Gastrocnemius medialis (tissue), 4 donors: ENCODE results near the gene HS3ST4.

Experiments used
- POLR2A ChIP-seq, 2 donors: fragments of 450-650 bp; IDR thresholded peaks; one replicate each; pipeline ENCODE4 v1.6.1; 2017; ENCODE audit warnings: antibody characterized with exemption in 2 of 2, mild to moderate bottlenecking in 2 of 2, moderate library complexity in 2 of 2
- TF ChIP-seq, protein P1 (sequence below), 5 experiments: fragments of 450-650 bp in 3 of 5; fragments of 200-600 bp in 2 of 5; sonication (generic) in 2 of 5; IDR thresholded peaks in 4 of 5; conservative IDR thresholded peaks in 1 of 5; 1 replicate in 4 of 5; 2 replicates in 1 of 5; pipeline ENCODE4 v1.5.1; 2016 to 2019; ENCODE audit warnings: antibody characterized with exemption in 5 of 5, mild to moderate bottlenecking in 3 of 5, moderate library complexity in 3 of 5

GRCh38 chr16:25823891-25824290 lies 132.1 kb downstream of the HS3ST4 start:
- TF ChIP-seq, protein P1, sequence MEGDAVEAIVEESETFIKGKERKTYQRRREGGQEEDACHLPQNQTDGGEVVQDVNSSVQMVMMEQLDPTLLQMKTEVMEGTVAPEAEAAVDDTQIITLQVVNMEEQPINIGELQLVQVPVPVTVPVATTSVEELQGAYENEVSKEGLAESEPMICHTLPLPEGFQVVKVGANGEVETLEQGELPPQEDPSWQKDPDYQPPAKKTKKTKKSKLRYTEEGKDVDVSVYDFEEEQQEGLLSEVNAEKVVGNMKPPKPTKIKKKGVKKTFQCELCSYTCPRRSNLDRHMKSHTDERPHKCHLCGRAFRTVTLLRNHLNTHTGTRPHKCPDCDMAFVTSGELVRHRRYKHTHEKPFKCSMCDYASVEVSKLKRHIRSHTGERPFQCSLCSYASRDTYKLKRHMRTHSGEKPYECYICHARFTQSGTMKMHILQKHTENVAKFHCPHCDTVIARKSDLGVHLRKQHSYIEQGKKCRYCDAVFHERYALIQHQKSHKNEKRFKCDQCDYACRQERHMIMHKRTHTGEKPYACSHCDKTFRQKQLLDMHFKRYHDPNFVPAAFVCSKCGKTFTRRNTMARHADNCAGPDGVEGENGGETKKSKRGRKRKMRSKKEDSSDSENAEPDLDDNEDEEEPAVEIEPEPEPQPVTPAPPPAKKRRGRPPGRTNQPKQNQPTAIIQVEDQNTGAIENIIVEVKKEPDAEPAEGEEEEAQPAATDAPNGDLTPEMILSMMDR (IDR thresholded peaks at IDR 0.05 in 4 of 5, conservative IDR thresholded peaks at IDR 0.05 in 1 of 5) = no peak
- no peak for TF ChIP-seq POLR2A (IDR thresholded peaks at IDR 0.05)
